ENCODE measurements around the gene ERC2.
"Not testable (repeated sequence)": the region's sequence is repeated elsewhere in the genome, so short reads cannot be mapped to it uniquely, and the experiment has no call there.

The ERC2 gene

DNA sequence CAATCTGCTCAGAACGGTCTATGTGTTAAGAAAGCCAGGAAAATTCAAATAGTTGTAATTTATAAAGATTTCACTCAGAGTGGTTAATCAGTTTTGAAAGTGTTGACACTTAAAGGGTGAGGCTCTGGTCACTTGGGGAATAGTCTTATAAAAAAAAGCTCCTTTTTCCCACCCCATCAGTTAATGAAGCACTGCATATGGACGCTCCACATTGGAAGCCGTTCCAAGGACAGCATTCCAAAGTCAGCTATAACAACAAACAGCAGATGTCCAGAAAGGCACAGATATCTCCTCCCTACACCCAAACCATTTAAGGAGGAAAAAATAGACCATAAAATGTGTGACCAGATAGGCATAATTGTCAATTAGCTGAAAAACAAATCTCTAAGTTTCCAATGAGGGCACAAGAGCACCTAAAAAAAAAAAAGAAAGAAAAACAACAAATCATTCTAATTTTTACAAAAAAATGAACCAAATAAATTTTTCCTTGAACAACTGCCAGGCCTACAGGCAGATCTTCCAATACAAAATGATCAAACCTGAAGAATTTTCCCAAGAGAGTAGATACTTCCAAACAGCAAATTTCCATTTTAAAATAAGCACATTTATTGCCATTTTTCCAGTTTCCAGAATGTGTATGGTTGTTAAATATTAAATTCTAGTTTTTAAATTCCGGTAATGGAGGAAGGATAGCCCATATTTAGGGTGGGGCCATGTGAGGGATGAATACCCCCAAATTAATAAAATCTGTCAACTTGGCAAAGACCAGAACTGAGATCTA lies 198.3 kb downstream of the ERC2 start:
- Histone ChIP-seq H3K9ac (ENCODE audit: low read depth in 1 of 2, low read length in 2 of 2) (no peak overlapping the region), H3K27ac (ENCODE audit: low read depth in 2 of 2, low read length in 2 of 2) (no peak overlapping the region), H3K4me3 (ENCODE audit: low read length in 2 of 2) (no peak overlapping the region), H3K9me3 (ENCODE audit: control insufficient read depth in 2 of 2, low read length in 2 of 2) (no peaks in the 10 kb centered on the region), H3K4me1 (ENCODE audit: control insufficient read depth in 2 of 2, insufficient read depth in 2 of 2, low read length in 2 of 2) (no peaks in the 10 kb centered on the region), H3K36me3 (ENCODE audit: control insufficient read depth in 2 of 2, insufficient read depth in 2 of 2, low read length in 2 of 2) (no peaks in the 10 kb centered on the region), H3K27me3 (ENCODE audit: control insufficient read depth in 2 of 2, insufficient read depth in 2 of 2, low read length in 2 of 2) (no peaks in the 10 kb centered on the region)

DNA sequence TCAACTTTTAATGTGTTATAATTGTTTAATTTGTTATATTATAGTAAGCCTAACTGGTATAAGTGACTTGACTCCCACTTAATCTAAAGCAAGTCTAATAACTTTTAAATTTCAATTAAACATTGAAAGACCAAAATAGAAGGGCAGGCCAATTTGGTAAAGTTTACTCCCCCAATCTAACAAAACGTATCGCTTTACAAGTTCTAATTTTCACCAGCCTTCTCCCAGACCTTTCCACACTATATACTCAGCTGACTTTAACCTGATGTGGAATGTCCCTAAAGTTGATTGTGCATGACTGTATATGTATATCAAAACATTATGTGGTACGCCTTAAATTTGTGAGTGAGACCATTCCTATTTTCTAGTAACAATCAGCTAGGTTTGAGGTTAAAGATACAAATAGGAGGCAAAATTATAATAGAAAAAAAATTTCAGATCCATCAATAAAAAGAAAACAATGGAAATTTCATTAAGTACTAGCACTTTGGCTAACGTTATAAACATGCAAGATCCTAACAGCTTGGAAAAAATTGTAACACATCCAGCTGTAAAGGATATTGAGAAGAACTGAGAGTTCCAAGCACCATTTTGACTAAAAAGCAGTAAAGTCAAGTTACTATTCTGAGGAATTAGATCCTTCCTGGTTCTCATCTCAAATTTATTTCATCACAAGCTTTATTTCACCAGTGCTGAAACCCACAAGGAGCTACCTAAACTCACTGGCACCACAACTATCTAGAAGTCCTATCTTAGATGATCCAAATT lies 199.5 kb downstream of the ERC2 start:
- H3K4me3 ChIP-seq (ENCODE audit: low read length in 2 of 2), result no peak overlapping the region
- no peaks in the 10 kb centered on the region for H3K36me3 ChIP-seq (ENCODE audit: control insufficient read depth in 2 of 2, insufficient read depth in 2 of 2, low read length in 2 of 2)
- no peaks in the 10 kb centered on the region for H3K4me1 ChIP-seq (ENCODE audit: control insufficient read depth in 2 of 2, insufficient read depth in 2 of 2, low read length in 2 of 2)
- H3K9me3 ChIP-seq (ENCODE audit: control insufficient read depth in 2 of 2, low read length in 2 of 2), result no peaks in the 10 kb centered on the region
- no peak overlapping the region for H3K27ac ChIP-seq (ENCODE audit: low read depth in 2 of 2, low read length in 2 of 2)
- H3K27me3 ChIP-seq (ENCODE audit: control insufficient read depth in 2 of 2, insufficient read depth in 2 of 2, low read length in 2 of 2), result no peaks in the 10 kb centered on the region
- no peak overlapping the region for H3K9ac ChIP-seq (ENCODE audit: low read depth in 1 of 2, low read length in 2 of 2)

DNA sequence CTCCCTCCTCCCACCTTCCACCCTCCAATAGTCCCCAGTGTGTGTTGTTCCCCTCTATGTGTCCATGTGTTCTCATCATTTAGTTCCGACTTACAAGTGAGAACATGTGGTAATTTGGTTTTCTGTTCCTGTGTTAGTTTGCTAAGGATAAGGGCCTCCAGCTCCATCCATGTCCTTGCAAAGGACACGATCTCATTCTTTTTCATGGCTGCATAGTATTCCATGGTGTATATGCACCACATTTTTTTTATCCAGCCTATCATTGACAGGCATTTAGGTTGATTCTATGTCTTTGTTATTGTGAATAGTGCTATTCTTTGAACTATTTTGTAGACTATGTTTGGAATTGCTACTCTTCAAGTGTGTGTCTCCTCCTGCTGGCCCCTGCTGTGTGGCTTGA lies 206.4 kb downstream of the ERC2 start:
- H3K9me3 ChIP-seq (ENCODE audit: control insufficient read depth in 2 of 2, low read length in 2 of 2); H3K4me1 ChIP-seq (ENCODE audit: control insufficient read depth in 2 of 2, insufficient read depth in 2 of 2, low read length in 2 of 2); H3K27ac ChIP-seq (ENCODE audit: low read depth in 2 of 2, low read length in 2 of 2); H3K4me3 ChIP-seq (ENCODE audit: low read length in 2 of 2); H3K27me3 ChIP-seq (ENCODE audit: control insufficient read depth in 2 of 2, insufficient read depth in 2 of 2, low read length in 2 of 2); H3K36me3 ChIP-seq (ENCODE audit: control insufficient read depth in 2 of 2, insufficient read depth in 2 of 2, low read length in 2 of 2); H3K9ac ChIP-seq (ENCODE audit: low read depth in 1 of 2, low read length in 2 of 2): not testable (repeated sequence)

DNA sequence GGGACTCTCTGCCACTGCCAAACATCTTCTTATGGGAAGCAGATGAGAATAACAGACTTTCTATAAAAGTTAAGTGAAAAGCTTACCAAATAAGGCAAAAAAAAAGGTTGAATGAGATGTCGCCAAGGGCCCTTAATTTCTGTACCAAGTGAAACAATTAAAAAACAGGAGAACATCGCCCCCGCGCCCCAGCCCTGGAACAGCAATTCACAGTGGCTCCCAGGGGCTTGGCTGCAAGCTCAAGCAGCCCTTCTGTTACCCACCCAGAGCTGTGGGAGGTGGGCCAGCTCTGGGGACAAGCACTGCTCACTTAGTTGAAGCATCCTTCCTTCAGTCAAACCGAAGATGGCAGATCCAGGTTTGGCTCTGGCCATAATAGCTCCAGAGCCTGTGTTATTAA lies 208.0 kb downstream of the ERC2 start:
- H3K9me3 ChIP-seq (ENCODE audit: control insufficient read depth in 2 of 2, low read length in 2 of 2), result no peaks in the 10 kb centered on the region
- H3K36me3 ChIP-seq (ENCODE audit: control insufficient read depth in 2 of 2, insufficient read depth in 2 of 2, low read length in 2 of 2), result no peaks in the 10 kb centered on the region
- no peaks in the 10 kb centered on the region for H3K27me3 ChIP-seq (ENCODE audit: control insufficient read depth in 2 of 2, insufficient read depth in 2 of 2, low read length in 2 of 2)
- no peak overlapping the region for H3K9ac ChIP-seq (ENCODE audit: low read depth in 1 of 2, low read length in 2 of 2)
- no peak overlapping the region for H3K4me3 ChIP-seq (ENCODE audit: low read length in 2 of 2)
- no peak overlapping the region for H3K27ac ChIP-seq (ENCODE audit: low read depth in 2 of 2, low read length in 2 of 2)
- H3K4me1 ChIP-seq (ENCODE audit: control insufficient read depth in 2 of 2, insufficient read depth in 2 of 2, low read length in 2 of 2), result no peaks in the 10 kb centered on the region

DNA sequence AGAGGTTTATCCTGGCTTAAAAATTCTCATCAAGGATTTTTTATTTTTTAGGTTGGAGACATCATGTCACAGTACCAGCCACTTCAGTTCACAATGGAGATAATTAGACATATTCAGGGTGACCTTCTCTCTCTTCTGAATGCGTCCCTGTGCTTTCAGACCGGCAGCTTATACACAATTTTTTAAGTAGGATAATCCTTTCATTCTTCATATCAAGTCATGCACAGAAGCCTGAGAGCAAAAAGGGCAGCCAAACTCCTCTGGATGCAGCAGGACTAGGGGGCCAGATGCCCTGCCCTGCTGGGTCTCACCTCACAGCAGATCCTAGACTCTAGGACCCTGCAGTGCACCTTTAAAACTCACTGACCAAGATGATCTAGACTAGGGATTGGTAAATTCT lies 210.4 kb downstream of the ERC2 start:
- Histone ChIP-seq H3K9ac (ENCODE audit: low read depth in 1 of 2, low read length in 2 of 2) (no peak overlapping the region), H3K4me3 (ENCODE audit: low read length in 2 of 2) (no peak overlapping the region), H3K4me1 (ENCODE audit: control insufficient read depth in 2 of 2, insufficient read depth in 2 of 2, low read length in 2 of 2) (no peaks in the 10 kb centered on the region), H3K36me3 (ENCODE audit: control insufficient read depth in 2 of 2, insufficient read depth in 2 of 2, low read length in 2 of 2) (no peaks in the 10 kb centered on the region), H3K27me3 (ENCODE audit: control insufficient read depth in 2 of 2, insufficient read depth in 2 of 2, low read length in 2 of 2) (no peaks in the 10 kb centered on the region), H3K27ac (ENCODE audit: low read depth in 2 of 2, low read length in 2 of 2) (no peak overlapping the region), H3K9me3 (ENCODE audit: control insufficient read depth in 2 of 2, low read length in 2 of 2) (no peaks in the 10 kb centered on the region)

DNA sequence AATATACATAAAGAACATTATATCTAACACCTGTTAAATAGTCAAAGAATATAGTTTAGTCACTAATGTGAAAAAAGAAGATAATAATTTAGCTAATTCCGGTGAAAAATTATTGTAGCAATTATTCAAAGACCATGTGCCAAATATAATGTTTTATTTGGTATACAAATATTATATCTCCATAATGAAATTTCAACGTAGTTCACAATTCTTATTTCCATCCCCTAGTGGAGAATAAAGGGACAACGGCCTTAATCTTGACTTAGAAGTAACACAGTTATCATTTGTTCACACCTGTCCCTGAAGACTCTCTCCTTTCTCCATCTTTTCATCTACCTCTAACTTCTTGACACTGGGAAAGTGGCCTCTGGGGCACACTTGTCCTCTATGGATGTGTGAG lies 213.4 kb downstream of the ERC2 start:
- no peaks in the 10 kb centered on the region for H3K9me3 ChIP-seq (ENCODE audit: control insufficient read depth in 2 of 2, low read length in 2 of 2)
- no peaks in the 10 kb centered on the region for H3K36me3 ChIP-seq (ENCODE audit: control insufficient read depth in 2 of 2, insufficient read depth in 2 of 2, low read length in 2 of 2)
- no peaks in the 10 kb centered on the region for H3K27me3 ChIP-seq (ENCODE audit: control insufficient read depth in 2 of 2, insufficient read depth in 2 of 2, low read length in 2 of 2)
- no peaks in the 10 kb centered on the region for H3K4me1 ChIP-seq (ENCODE audit: control insufficient read depth in 2 of 2, insufficient read depth in 2 of 2, low read length in 2 of 2)
- no peak overlapping the region for H3K27ac ChIP-seq (ENCODE audit: low read depth in 2 of 2, low read length in 2 of 2)
- no peak overlapping the region for H3K9ac ChIP-seq (ENCODE audit: low read depth in 1 of 2, low read length in 2 of 2)
- no peak overlapping the region for H3K4me3 ChIP-seq (ENCODE audit: low read length in 2 of 2)

DNA sequence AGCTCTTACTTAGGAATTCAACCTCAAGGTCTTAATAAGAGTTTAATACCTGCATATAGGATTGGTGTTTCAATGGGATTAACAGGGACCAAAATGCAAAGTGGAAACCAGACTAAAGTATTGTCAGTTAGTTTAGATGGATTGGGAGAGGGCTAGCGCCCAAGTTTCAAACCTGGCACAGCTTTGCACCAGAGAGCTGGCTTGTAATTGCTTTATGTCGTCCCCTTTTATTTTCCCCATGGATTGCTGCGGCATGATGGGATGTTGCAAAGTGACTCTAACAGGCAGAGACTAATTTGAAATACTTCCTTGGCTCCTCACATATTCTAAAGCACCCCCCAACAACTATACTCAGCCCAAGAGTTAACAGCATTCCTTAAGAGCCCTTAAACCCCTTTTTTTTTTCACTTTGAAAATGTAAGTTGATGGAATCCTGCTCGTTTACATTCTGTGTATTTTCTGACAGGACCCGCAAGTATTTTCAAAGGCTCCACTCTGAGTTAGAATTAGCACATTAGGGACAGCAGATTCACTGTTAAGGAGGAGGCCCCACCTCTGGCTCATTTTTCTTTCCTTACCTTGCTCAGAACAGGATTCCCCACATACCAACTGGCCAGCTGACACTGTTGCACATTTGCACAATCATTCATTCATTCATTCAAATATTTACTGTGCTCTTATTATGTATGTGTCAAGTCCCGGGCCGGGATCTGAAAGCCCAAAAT lies 214.2 kb downstream of the ERC2 start:
- Histone ChIP-seq H3K36me3 (ENCODE audit: control insufficient read depth in 2 of 2, insufficient read depth in 2 of 2, low read length in 2 of 2) (no peaks in the 10 kb centered on the region), H3K27ac (ENCODE audit: low read depth in 2 of 2, low read length in 2 of 2) (no peak overlapping the region), H3K9ac (ENCODE audit: low read depth in 1 of 2, low read length in 2 of 2) (no peak overlapping the region), H3K27me3 (ENCODE audit: control insufficient read depth in 2 of 2, insufficient read depth in 2 of 2, low read length in 2 of 2) (no peaks in the 10 kb centered on the region), H3K4me3 (ENCODE audit: low read length in 2 of 2) (no peak overlapping the region), H3K4me1 (ENCODE audit: control insufficient read depth in 2 of 2, insufficient read depth in 2 of 2, low read length in 2 of 2) (no peaks in the 10 kb centered on the region), H3K9me3 (ENCODE audit: control insufficient read depth in 2 of 2, low read length in 2 of 2) (no peaks in the 10 kb centered on the region)

DNA sequence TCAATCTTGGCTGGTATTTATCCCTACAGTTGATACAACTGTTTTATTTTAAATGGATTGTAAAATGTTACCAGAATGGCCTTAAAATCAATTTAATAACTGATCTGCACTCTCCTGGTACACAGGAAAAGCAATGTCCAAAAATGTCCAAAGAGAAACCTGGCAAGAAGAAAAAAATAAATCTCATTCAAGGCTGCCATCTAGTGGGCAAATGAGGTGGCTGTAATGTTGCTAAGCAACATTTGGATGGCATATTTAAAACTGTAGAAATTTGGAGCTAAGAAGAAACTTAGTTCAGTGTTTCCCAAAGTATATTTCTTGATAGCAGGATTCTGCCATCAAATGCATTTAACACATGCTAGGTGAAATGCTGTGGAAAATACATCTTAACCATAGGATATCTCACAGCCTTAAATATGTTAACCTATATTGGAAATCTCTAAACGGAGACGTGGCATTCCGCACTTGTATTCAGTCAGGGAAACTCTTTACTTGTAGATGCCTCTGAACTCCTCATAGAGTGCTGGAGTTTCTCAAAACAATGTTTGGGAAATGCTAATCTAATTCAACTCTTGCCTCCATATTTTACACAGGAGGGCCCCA lies 216.8 kb downstream of the ERC2 start:
- no peaks in the 10 kb centered on the region for H3K4me1 ChIP-seq (ENCODE audit: control insufficient read depth in 2 of 2, insufficient read depth in 2 of 2, low read length in 2 of 2)
- no peaks in the 10 kb centered on the region for H3K36me3 ChIP-seq (ENCODE audit: control insufficient read depth in 2 of 2, insufficient read depth in 2 of 2, low read length in 2 of 2)
- H3K9me3 ChIP-seq (ENCODE audit: control insufficient read depth in 2 of 2, low read length in 2 of 2), result no peaks in the 10 kb centered on the region
- no peaks in the 10 kb centered on the region for H3K27me3 ChIP-seq (ENCODE audit: control insufficient read depth in 2 of 2, insufficient read depth in 2 of 2, low read length in 2 of 2)
- no peak overlapping the region for H3K9ac ChIP-seq (ENCODE audit: low read depth in 1 of 2, low read length in 2 of 2)
- H3K4me3 ChIP-seq (ENCODE audit: low read length in 2 of 2), result no peak overlapping the region
- no peak overlapping the region for H3K27ac ChIP-seq (ENCODE audit: low read depth in 2 of 2, low read length in 2 of 2)

DNA sequence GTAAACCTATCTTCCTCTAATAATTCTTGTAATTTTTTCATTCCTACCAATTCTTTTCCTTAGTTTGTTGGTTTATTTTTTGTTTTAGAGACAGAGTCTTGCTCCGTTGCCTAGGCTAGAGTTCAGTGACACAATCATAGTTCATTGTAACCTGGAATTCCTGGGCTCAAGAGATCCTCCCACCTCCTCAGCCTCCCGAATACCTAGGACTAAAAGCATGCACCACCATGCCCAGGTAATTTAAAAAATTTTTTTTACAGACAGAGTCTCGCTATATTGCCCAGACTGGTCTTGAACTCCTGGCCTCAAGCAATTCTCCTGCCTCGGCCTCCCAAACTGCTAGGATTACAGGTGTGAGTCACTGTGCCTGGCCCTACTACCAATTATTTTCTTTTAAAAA lies 220.2 kb downstream of the ERC2 start:
- Histone ChIP-seq H3K9ac (ENCODE audit: low read depth in 1 of 2, low read length in 2 of 2) (no peak overlapping the region), H3K9me3 (ENCODE audit: control insufficient read depth in 2 of 2, low read length in 2 of 2) (no peaks in the 10 kb centered on the region), H3K4me1 (ENCODE audit: control insufficient read depth in 2 of 2, insufficient read depth in 2 of 2, low read length in 2 of 2) (no peaks in the 10 kb centered on the region), H3K4me3 (ENCODE audit: low read length in 2 of 2) (no peak overlapping the region), H3K27ac (ENCODE audit: low read depth in 2 of 2, low read length in 2 of 2) (no peak overlapping the region), H3K27me3 (ENCODE audit: control insufficient read depth in 2 of 2, insufficient read depth in 2 of 2, low read length in 2 of 2) (no peaks in the 10 kb centered on the region), H3K36me3 (ENCODE audit: control insufficient read depth in 2 of 2, insufficient read depth in 2 of 2, low read length in 2 of 2) (no peaks in the 10 kb centered on the region)

DNA sequence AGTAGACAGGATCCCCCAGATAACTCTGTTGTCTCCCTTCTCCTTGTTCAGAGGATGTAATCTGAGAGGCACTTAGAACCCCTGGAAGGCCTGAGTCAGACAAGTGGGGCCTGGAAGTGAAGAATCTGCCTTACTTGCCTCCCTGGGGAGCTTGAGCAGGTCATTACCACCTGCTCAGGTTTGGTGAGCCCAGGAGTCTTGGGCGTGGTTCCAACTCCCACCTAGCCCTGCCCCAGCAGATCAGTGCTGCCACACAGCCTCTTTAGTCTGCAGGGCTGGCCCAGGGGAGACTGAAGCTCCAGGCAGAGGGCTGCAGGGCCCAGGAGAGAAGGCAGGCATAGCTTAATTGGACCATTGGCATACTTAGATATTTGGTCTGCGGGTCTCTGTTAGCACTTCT lies 230.0 kb downstream of the ERC2 start:
- Histone ChIP-seq H3K9me3 (ENCODE audit: control insufficient read depth in 2 of 2, low read length in 2 of 2) (no peaks in the 10 kb centered on the region), H3K4me3 (ENCODE audit: low read length in 2 of 2) (no peak overlapping the region), H3K27ac (ENCODE audit: low read depth in 2 of 2, low read length in 2 of 2) (no peak overlapping the region), H3K27me3 (ENCODE audit: control insufficient read depth in 2 of 2, insufficient read depth in 2 of 2, low read length in 2 of 2) (no peaks in the 10 kb centered on the region), H3K36me3 (ENCODE audit: control insufficient read depth in 2 of 2, insufficient read depth in 2 of 2, low read length in 2 of 2) (no peaks in the 10 kb centered on the region), H3K4me1 (ENCODE audit: control insufficient read depth in 2 of 2, insufficient read depth in 2 of 2, low read length in 2 of 2) (no peaks in the 10 kb centered on the region), H3K9ac (ENCODE audit: low read depth in 1 of 2, low read length in 2 of 2) (no peak overlapping the region)
